Keratinocyte (primary cell): ENCODE measurements around the gene DCLK1. TPM values are rescaled to one million over a fixed set of nuclear protein-coding genes. Genes with fewer than 3 reads are reported as not detected.

Experiments used
- DNase-seq: peaks from one replicate; pipeline ENCODE4 v3.0.0-alpha.2; 2011; ENCODE audit warnings: low read depth, missing footprints, low spot score
- FAIRE-seq: peaks from 2 replicates; lab custom pipeline; 2011; peaks lifted over from hg19 to GRCh38; lab: Jason Lieb, UNC
- H2AFZ ChIP-seq: 2 replicates; pipeline ENCODE4 v1.6.0; 2012; ENCODE audit warnings: low read length, control low read depth, inconsistent platforms; ENCODE audit not compliant: control insufficient read depth
- H3K27ac ChIP-seq: 2 replicates; pipeline ENCODE4 v1.5.1; 2011; ENCODE audit warnings: low read length; ENCODE audit not compliant: control insufficient read depth, insufficient read depth
- H3K27me3 ChIP-seq: 3 replicates; pipeline ENCODE4 v1.6.0; 2011; ENCODE audit warnings: low read length; ENCODE audit not compliant: control insufficient read depth, insufficient read depth; ENCODE audit errors: extremely low read depth
- H3K36me3 ChIP-seq, 2 experiments: 2 replicates in 1 of 2; 3 replicates in 1 of 2; pipeline ENCODE4 v1.5.1; 2011; ENCODE audit warnings: low read length in 2 of 2, mild to moderate bottlenecking in 1 of 2; ENCODE audit not compliant: control insufficient read depth in 2 of 2, insufficient read depth in 2 of 2; ENCODE audit errors: extremely low read depth in 1 of 2
- H3K4me1 ChIP-seq: 3 replicates; pipeline ENCODE4 v1.5.1; 2011; ENCODE audit warnings: low read length; ENCODE audit not compliant: control insufficient read depth, insufficient read depth; ENCODE audit errors: extremely low read depth
- H3K4me2 ChIP-seq: 3 replicates; pipeline ENCODE4 v1.6.0; 2011; ENCODE audit warnings: low read depth, low read length; ENCODE audit not compliant: control insufficient read depth, insufficient read depth; ENCODE audit errors: extremely low read depth
- H3K4me3 ChIP-seq, 3 experiments: fragments of 200-600 bp in 1 of 3; sonication (generic) in 1 of 3; 2 replicates in 2 of 3; 3 replicates in 1 of 3; pipeline ENCODE4 v1.5.1; 2011 to 2016; ENCODE audit warnings: low read length in 3 of 3, mild to moderate bottlenecking in 3 of 3, control low read depth in 2 of 3, inconsistent platforms in 1 of 3, low read depth in 1 of 3, mixed read lengths in 1 of 3, mixed run types in 1 of 3, moderate library complexity in 1 of 3; ENCODE audit not compliant: control insufficient read depth in 2 of 3, insufficient read depth in 2 of 3; ENCODE audit errors: extremely low read depth in 1 of 3
- H3K79me2 ChIP-seq: 2 replicates; pipeline ENCODE4 v1.6.0; 2012; ENCODE audit warnings: low read length; ENCODE audit not compliant: control insufficient read depth, insufficient read depth
- H3K9ac ChIP-seq: 3 replicates; pipeline ENCODE4 v1.6.0; 2011; ENCODE audit warnings: low read length; ENCODE audit not compliant: control insufficient read depth, insufficient read depth; ENCODE audit errors: extremely low read depth
- H3K9me1 ChIP-seq: 3 replicates; pipeline ENCODE4 v1.6.0; 2011; ENCODE audit warnings: low read length; ENCODE audit not compliant: control insufficient read depth, insufficient read depth; ENCODE audit errors: extremely low read depth
- H3K9me3 ChIP-seq: 2 replicates; pipeline ENCODE4 v1.5.1; 2012; ENCODE audit warnings: low read depth, low read length; ENCODE audit not compliant: control insufficient read depth
- H4K20me1 ChIP-seq: 3 replicates; pipeline ENCODE4 v1.6.0; 2011; ENCODE audit warnings: low read length; ENCODE audit not compliant: control insufficient read depth, insufficient read depth; ENCODE audit errors: extremely low read depth
- EZH2 ChIP-seq: IDR thresholded peaks from one replicate; pipeline ENCODE4 v1.6.1; 2012; ENCODE audit warnings: inconsistent platforms, mild to moderate bottlenecking, low read length, moderate library complexity
- dilution Hi-C: fragments of 300-500 bp; cut with MboI; formaldehyde crosslinking; loops from one replicate; pipeline ENCODE4 v1.7.0; 2020; ENCODE audit warnings: low sequenced_read_pairs; ENCODE audit not compliant: extremely low pct_ligation_motif_present
- polyA plus RNA-seq, 5 experiments: library from polyadenylated mRNA; depleted of rRNA in 3 of 5; stranded (reverse) in 3 of 5; stranded (forward) in 1 of 5; unstranded in 1 of 5; fragments of >200 nt; gene quantifications; 1 replicate in 1 of 5; 2 replicates in 3 of 5; 3 replicates in 1 of 5; pipeline versions ENCODE4 v1.2.1 to v1.2.3, GENCODE V29; 2011 to 2012; ENCODE audit warnings: missing spikeins in 2 of 5, low read depth in 1 of 5, low replicate concordance in 1 of 5
- TF ChIP-seq, protein P1 (sequence below), 3 experiments: IDR thresholded peaks in 1 of 3; conservative IDR thresholded peaks in 1 of 3; optimal IDR thresholded peaks in 1 of 3; 2 replicates in 2 of 3; 3 replicates in 1 of 3; pipeline versions ENCODE3 to v1.5.1; 2011; ENCODE audit warnings: low read length in 3 of 3, mild to moderate bottlenecking in 3 of 3, moderate library complexity in 2 of 3, control low read depth in 1 of 3, inconsistent platforms in 1 of 3; ENCODE audit not compliant: insufficient read depth in 2 of 3; ENCODE audit errors: extremely low read depth in 1 of 3

Gene DCLK1
- polyA plus RNA-seq, 1 donor (not counting 4 experiments of a cell fraction or from before 2014, with no cell fraction given): 0.04 TPM

DNA sequence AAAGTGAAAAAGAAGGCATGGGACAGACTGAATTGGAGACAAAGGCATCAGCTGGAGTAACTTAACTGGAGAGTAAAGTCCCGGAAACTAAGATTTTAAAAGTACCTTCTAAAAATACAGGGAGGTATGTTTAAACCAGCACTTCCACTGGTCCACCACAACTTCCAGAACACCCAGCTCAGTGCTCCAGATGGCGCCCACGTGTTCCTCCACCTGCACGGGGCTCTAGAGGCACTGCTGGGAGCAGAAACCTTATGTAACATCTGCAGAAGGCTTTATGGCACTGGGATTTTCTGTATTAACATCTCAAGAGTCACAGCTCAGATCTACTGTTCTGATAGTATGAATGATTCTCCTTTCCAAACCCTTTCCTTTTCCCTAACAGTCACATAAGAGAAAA is 252.1 kb downstream of the DCLK1 start:
- no peak for TF ChIP-seq EZH2
- TF ChIP-seq, protein P1, sequence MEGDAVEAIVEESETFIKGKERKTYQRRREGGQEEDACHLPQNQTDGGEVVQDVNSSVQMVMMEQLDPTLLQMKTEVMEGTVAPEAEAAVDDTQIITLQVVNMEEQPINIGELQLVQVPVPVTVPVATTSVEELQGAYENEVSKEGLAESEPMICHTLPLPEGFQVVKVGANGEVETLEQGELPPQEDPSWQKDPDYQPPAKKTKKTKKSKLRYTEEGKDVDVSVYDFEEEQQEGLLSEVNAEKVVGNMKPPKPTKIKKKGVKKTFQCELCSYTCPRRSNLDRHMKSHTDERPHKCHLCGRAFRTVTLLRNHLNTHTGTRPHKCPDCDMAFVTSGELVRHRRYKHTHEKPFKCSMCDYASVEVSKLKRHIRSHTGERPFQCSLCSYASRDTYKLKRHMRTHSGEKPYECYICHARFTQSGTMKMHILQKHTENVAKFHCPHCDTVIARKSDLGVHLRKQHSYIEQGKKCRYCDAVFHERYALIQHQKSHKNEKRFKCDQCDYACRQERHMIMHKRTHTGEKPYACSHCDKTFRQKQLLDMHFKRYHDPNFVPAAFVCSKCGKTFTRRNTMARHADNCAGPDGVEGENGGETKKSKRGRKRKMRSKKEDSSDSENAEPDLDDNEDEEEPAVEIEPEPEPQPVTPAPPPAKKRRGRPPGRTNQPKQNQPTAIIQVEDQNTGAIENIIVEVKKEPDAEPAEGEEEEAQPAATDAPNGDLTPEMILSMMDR (optimal IDR thresholded peaks at IDR 0.05 in 1 of 3, IDR thresholded peaks at IDR 0.05 in 1 of 3, conservative IDR thresholded peaks at IDR 0.05 in 1 of 3; ENCODE audit: extremely low read depth in 1 of 3, insufficient read depth in 2 of 3, low read length in 3 of 3): no peak
- Histone ChIP-seq H3K27me3 (no peaks in the 10 kb centered on the region), H3K79me2 (no peaks in the 10 kb centered on the region), H3K9me3 (no peaks in the 10 kb centered on the region), H4K20me1 (no peaks in the 10 kb centered on the region), H3K4me2 (no peak overlapping the region), H3K27ac (no peak overlapping the region), H3K9ac (no peak overlapping the region), H3K4me3 (no peak overlapping the region), H3K9me1 (no peaks in the 10 kb centered on the region), H2AFZ (no peak overlapping the region), H3K36me3 (no peaks in the 10 kb centered on the region), H3K4me1 (no peaks in the 10 kb centered on the region)
- dilution Hi-C loops: no loop called here
- DNase-seq (no peak), FAIRE-seq (no peak)

GRCh38 chr13:35876601-35877000 is 254.6 kb downstream of the DCLK1 start:
- dilution Hi-C loops: no loop called here
- Histone ChIP-seq H4K20me1 (no peaks in the 10 kb centered on the region), H3K9me1 (no peaks in the 10 kb centered on the region), H3K4me3 (no peak overlapping the region), H3K9me3 (no peaks in the 10 kb centered on the region), H3K36me3 (no peaks in the 10 kb centered on the region), H3K79me2 (no peaks in the 10 kb centered on the region), H3K9ac (no peak overlapping the region), H3K4me2 (no peak overlapping the region), H3K27me3 (no peaks in the 10 kb centered on the region), H3K27ac (no peak overlapping the region), H2AFZ (no peak overlapping the region), H3K4me1 (no peaks in the 10 kb centered on the region)
- DNase-seq: no peak
- FAIRE-seq: no peak
- TF ChIP-seq EZH2: no peak
- TF ChIP-seq, protein P1 (optimal IDR thresholded peaks at IDR 0.05 in 1 of 3, IDR thresholded peaks at IDR 0.05 in 1 of 3, conservative IDR thresholded peaks at IDR 0.05 in 1 of 3; ENCODE audit: extremely low read depth in 1 of 3, insufficient read depth in 2 of 3, low read length in 3 of 3): no peak
